Lower leg skin (tissue), 4 donors: ENCODE data around the gene GALNT18. TPM values are rescaled to one million over a fixed set of nuclear protein-coding genes. Genes with fewer than 3 reads are reported as not detected.

Source experiments
- DNase-seq, 2 donors: peaks; one replicate each; pipeline ENCODE4 v3.0.0-alpha.2; 2019; ENCODE audit warnings: low spot score in 2 of 2
- H3K4me3 ChIP-seq: fragments of 200-600 bp; sonication (generic); 2 replicates; pipeline ENCODE4 v1.5.1; 2017; ENCODE audit warnings: mild to moderate bottlenecking, low read depth; ENCODE audit not compliant: poor library complexity, severe bottlenecking
- CTCF ChIP-seq, 3 donors: fragments of 450-650 bp; IDR thresholded peaks; one replicate each; pipeline ENCODE4 v1.5.1; 2016; ENCODE audit warnings: antibody characterized with exemption in 3 of 3, mild to moderate bottlenecking in 3 of 3, moderate library complexity in 2 of 3
- POLR2A ChIP-seq, 2 donors: fragments of 450-650 bp; IDR thresholded peaks; one replicate each; pipeline ENCODE4 v1.6.1; 2016 to 2017; ENCODE audit warnings: antibody characterized with exemption in 2 of 2, mild to moderate bottlenecking in 1 of 2, moderate library complexity in 1 of 2
- WGBS, 2 donors: methylation state at CpG; one replicate each; pipeline ENCODE4 v1.1.5; 2018; 5-methylcytosine and 5-hydroxymethylcytosine counted together
- intact Hi-C: fragments of 100-400 bp; cut with DNase I; formaldehyde crosslinking; loops from one replicate; pipeline ENCODE4 v1.15.0; 2023; ENCODE audit warnings: low total_unique reads
- total RNA-seq, 4 donors: library from RNA; depleted of rRNA; stranded (reverse); fragments of >200 nt; gene quantifications; one replicate each; pipeline ENCODE4 v1.1.0, GENCODE V29; 2016

GALNT18 gene
- total RNA-seq, 4 donors from 2014 or later = 11.5 to 33.0 (median 17.7) TPM

- DNase-seq = no peak
- no peak overlapping the region for H3K4me3 ChIP-seq
- intact Hi-C loops = no loop called here
- WGBS, 2 donors = 92 to 94% methylated on average over 7 of the region's 7 CpGs
- TF ChIP-seq CTCF (IDR thresholded peaks at IDR 0.05) (no peak), POLR2A (IDR thresholded peaks at IDR 0.05) (no peak)
Observed at GRCh38 chr11:11414996-11415395, 206.8 kb downstream of the GALNT18 start.

GRCh38 chr11:11413776-11414175 is 208.0 kb downstream of the GALNT18 start:
- TF ChIP-seq CTCF (IDR thresholded peaks at IDR 0.05) (no peak), POLR2A (IDR thresholded peaks at IDR 0.05) (no peak)
- WGBS, 2 donors = 77 to 79% methylated on average over 6 of the region's 6 CpGs
- no peak overlapping the region for H3K4me3 ChIP-seq
- intact Hi-C loops = no loop called here
- no peak for DNase-seq

DNA sequence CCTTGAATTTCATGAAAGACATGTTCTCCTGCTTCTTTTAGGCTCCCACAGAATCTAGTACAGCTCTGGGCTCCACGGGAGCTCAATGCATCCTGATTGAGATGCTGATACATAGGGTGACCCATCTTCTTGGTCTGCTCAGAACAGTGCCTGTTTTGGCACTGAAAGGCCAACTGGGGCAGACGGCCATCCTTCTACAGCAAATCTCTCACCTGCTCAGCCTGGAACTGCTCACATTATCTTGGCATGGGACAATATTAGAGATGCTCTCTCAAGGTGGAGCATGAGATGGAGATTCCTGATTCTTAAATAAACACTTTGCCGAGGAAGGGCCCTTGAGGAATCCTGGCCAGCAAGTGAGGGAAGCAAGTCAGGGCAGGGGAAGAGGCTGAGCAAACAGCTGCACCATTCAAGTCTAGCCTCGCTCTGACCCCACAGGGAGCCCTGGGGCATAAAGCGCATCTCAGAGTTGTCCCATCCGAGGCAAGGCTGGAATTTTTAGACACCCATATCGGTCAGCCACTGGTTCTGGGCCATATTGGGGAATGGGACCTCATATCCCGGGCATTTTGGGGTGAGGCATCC is 210.3 kb downstream of the GALNT18 start:
- TF ChIP-seq POLR2A (IDR thresholded peaks at IDR 0.05) (no peak), CTCF (IDR thresholded peaks at IDR 0.05) (no peak)
- WGBS, 2 donors = 55 to 62% methylated on average over 8 of the region's 8 CpGs
- intact Hi-C loops = no loop called here
- H3K4me3 ChIP-seq = no peak overlapping the region
- no peak for DNase-seq

GRCh38 chr11:11409901-11410300 is 211.9 kb downstream of the GALNT18 start:
- WGBS, 2 donors = 38 to 46% methylated on average over 3 of the region's 3 CpGs
- H3K4me3 ChIP-seq = no peak overlapping the region
- DNase-seq = no peak
- intact Hi-C loops = no loop called here
- no peak for TF ChIP-seq CTCF (IDR thresholded peaks at IDR 0.05)
- TF ChIP-seq POLR2A (IDR thresholded peaks at IDR 0.05) = no peak

- H3K4me3 ChIP-seq = no peak overlapping the region
- DNase-seq = no peak
- TF ChIP-seq CTCF (IDR thresholded peaks at IDR 0.05) (no peak), POLR2A (IDR thresholded peaks at IDR 0.05) (no peak)
- 58 to 62% methylated on average over 6 of the region's 6 CpGs for WGBS, 2 donors
- intact Hi-C loops = no loop called here
Observed at GRCh38 chr11:11409224-11409623, 212.6 kb downstream of the GALNT18 start.
